Measurements from ENCODE around the gene BAIAP2L1.

BAIAP2L1 gene

GRCh38 chr7:98276241-98276761 is 124.6 kb downstream of the BAIAP2L1 start:
- no peak for TF ChIP-seq CTCF (IDR thresholded peaks at IDR 0.05; ENCODE audit: extremely low read depth, missing control alignments)
- no peak for DNase-seq (ENCODE audit: low spot score)

GRCh38 chr7:98267303-98267702 is 133.6 kb downstream of the BAIAP2L1 start:
- DNase-seq (ENCODE audit: low spot score): no peak
- no peak for TF ChIP-seq CTCF (IDR thresholded peaks at IDR 0.05; ENCODE audit: extremely low read depth, missing control alignments)

GRCh38 chr7:98266840-98267239 is 134.1 kb downstream of the BAIAP2L1 start:
- DNase-seq (ENCODE audit: low spot score): no peak
- TF ChIP-seq CTCF (IDR thresholded peaks at IDR 0.05; ENCODE audit: extremely low read depth, missing control alignments): peak; percentile 4

- TF ChIP-seq CTCF (IDR thresholded peaks at IDR 0.05; ENCODE audit: extremely low read depth, missing control alignments): no peak
- no peak for DNase-seq (ENCODE audit: low spot score)
Observed at GRCh38 chr7:98265841-98266271, 135.0 kb downstream of the BAIAP2L1 start.

GRCh38 chr7:98257701-98258100 is 143.2 kb downstream of the BAIAP2L1 start:
- no peak for TF ChIP-seq CTCF (IDR thresholded peaks at IDR 0.05; ENCODE audit: extremely low read depth, missing control alignments)
- DNase-seq (ENCODE audit: low spot score): no peak

- no peak for TF ChIP-seq CTCF (IDR thresholded peaks at IDR 0.05; ENCODE audit: extremely low read depth, missing control alignments)
- DNase-seq (ENCODE audit: low spot score): no peak
Observed at GRCh38 chr7:98256431-98256830, 144.5 kb downstream of the BAIAP2L1 start.

GRCh38 chr7:98254951-98255610 is 145.8 kb downstream of the BAIAP2L1 start:
- DNase-seq (ENCODE audit: low spot score): no peak
- no peak for TF ChIP-seq CTCF (IDR thresholded peaks at IDR 0.05; ENCODE audit: extremely low read depth, missing control alignments)

Measured in GM20000 (cell line).